Left renal pelvis (tissue), 4 donors: ENCODE measurements around the gene SPACA5. TPM values are rescaled to one million over a fixed set of nuclear protein-coding genes. Genes with fewer than 3 reads are reported as not detected.
A peak's percentile ranks its signal among the peaks of the same experiment; 100 is the strongest.
"Not testable (repeated sequence)": the region's sequence is repeated elsewhere in the genome, so short reads cannot be mapped to it uniquely, and the experiment has no call there.

ENCODE experiments used
- DNase-seq, 4 donors: peaks; one replicate each; pipeline ENCODE4 v3.0.0-alpha.2; 2013; ENCODE audit warnings: low read depth in 4 of 4, low spot score in 3 of 4
- polyA plus RNA-seq, 4 donors: library from polyadenylated mRNA; unstranded; fragments of 120-200 nt; gene quantifications; one replicate each; pipeline ENCODE4 v1.2.1, GENCODE V29; 2013; ENCODE audit not compliant: insufficient read length in 4 of 4

The SPACA5 gene
- under 1 TPM in 1 of 4 donors, not detected in 3; 0.32 TPM for polyA plus RNA-seq

DNA sequence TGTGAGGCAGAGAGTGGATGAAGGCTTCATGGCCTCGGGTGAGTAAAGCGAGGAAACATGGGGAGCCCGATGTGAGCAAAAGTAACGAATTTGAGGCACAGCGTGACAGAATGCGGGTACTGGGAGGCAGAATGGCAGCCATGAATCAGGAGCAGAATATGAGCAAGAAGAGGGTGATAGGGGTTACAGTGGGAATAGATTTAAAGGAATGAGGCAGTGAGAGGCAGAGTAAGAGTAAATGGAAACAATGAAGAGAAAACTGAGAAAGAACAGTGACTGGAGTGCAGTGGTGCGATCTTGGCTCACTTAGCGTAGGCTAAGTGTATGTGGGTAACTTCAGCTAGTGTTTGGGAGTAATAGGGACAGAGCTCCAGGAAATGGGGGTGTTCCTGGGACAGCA is at the start of gene SPACA5:
SPACA5 (plus strand) TSS at position 301 of the 400 bp plus-strand sequence. CDS start 815 bp downstream, outside the sequence.
- not testable (repeated sequence) for DNase-seq

DNA sequence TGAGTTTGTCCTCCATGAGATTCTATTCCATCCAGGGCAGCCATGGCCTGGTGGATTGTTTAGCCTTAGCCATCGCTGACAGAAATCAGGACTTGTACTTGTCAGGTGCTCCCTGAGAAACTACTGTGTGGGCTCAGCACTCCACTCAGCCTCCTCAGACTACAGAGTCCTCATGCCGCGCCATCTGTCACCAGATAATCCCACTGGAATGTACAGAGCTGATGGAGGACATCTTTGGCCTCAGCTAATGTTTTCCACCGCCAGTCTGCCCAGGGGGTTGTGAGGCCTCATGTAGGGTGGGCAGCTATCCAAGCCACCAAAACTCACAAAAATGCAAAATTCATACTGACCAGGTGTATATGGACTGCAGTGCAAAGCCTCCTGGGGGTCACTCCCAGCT is 48.6 kb upstream of the SPACA5 start:
- DNase-seq: not testable (repeated sequence)

DNA sequence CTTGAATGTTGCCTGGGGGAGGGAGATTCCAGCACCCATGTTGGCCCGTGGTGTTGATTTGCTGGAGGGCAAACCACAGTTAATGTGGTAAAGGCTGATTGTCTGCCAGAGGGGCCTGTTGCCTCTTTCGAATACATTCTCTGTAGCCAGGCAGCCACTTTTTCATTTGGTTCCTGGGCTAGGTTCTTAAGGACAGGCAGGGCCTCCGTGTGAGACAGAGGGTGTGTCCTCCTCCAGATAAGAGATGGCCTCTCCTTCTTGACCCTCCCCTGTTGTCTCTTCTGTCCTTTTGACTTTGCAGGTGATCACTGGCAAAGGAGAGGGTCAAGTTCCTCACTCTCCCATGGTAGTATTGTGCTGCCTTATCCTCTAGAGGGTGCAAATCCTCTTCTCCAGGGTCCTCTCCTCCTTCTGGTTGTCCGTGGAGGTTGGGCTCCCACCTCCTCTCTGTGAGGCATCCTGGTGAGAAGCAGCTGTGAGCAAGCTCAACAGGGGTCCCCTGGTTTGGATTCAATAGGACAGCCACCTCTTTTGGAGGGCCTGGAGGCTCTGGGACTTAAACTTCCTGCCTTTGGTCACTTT is 47.9 kb upstream of the SPACA5 start:
- no peak for DNase-seq

DNA sequence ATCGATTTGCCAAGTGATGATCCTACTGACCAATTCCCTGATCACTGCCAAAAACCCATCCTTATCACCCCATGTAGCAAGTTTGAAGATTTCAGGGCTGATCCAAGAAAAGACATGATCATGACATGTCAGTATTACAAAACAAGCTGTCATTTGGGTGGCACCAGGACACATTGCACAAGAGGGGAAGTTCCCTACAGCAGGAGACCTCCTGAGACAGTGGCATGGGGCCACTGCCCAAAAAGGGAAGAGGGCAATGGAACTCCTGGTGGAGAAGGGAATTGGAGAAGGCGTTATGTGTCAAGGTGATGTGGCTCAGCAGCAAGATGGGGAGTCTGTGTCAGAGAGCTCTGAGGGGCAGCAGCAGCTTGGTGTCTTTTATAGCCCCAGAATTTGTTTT is 46.4 kb upstream of the SPACA5 start:
- no peak for DNase-seq

DNA sequence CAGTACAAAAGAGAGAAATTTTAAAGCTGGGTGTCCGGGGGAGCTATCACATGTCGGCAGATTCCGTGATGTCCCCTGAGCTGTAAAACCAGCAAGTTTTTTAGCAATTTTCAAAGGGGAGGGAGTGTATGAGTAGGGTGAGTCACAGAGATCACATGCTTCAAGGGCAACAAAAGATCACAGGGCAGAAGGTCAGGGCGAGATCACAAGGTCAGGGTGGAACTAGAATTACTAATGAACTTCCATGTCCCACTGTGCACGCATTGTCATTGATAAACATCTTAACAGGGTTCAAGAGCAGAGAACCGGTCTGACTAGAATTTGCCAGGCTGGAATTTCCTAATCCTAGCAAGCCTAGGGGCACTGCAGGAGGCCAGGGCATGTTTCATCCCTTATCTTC is 45.0 kb upstream of the SPACA5 start:
- not testable (repeated sequence) for DNase-seq

DNA sequence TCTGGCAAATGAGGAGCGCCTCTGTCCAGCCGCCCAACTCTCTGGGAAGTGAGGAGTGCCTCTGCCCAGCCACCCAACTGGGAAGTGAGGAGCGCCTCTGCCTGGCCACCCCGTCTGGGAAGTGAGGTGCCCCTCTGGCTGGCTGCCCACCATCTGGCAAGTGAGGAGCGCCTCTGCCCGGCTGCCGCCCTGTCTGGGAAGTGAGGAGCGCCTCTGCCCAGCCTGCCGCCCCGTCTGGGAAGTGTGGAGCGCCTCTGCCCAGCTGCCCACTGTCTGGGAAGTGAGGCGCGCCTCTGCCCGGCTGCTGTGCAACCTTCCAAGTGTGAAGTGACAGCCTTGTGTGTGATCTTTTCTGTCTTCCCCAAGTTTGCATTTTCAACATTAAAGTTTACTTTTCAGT is 41.3 kb upstream of the SPACA5 start:
- DNase-seq: not testable (repeated sequence)

DNA sequence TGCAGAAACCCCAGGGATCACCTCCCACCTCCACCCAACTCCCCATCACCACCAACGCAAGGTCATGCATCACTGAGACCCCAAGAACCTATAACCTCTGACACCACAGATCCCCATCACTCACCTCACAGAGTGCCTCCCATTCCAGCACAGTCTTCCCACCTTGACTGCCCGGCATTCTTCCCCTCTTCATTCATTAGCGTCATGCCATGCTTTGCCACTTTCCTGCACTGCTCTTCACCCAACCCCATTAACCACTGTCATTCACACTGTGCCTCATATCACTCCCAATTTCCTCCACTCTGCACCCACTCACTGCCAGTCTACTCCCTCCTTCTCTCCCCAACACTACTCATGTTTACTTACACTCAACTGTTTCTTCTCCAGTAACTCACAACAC is 33.6 kb upstream of the SPACA5 start:
- no peak for DNase-seq

DNA sequence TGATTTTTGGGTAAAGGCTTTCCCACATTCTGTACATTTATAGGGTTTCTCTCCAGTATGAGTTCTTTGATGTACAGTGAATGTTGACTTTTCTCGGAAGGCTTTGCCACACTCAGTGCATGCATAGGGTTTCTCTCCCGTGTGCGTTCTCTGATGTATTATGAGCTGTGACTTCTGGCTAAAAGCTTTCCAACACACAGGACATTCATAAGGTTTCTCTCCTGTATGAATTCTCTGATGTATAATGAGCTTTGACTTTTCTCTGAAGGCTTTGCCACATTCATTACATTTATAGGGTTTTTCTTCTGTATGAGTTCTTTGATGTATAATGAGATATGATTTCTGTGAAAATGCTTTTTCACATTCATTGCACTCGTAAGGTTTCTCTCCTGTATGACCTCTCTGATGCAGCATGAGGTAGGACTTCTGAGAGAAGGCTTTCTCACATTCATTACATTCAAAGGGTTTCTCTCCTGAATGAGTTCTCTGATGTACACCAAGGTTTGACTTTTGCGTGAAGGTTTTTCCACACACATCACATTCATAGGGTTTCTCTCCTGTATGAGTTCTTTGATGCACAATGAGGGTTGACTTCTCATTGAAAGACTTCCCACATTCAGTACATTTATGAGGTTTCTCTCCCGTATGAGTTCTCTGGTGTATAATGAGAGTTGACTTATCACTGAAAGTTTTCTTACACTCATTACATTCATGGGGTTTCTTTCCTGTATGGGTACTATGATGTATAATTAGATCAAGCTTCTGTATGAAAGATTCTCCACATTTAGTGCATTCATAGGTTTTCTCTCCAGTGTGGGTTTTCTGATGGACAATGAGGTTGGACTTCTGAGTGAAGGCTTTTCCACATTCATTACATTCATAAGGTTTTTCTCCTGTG is 30.3 kb upstream of the SPACA5 start:
- DNase-seq: no peak

DNA sequence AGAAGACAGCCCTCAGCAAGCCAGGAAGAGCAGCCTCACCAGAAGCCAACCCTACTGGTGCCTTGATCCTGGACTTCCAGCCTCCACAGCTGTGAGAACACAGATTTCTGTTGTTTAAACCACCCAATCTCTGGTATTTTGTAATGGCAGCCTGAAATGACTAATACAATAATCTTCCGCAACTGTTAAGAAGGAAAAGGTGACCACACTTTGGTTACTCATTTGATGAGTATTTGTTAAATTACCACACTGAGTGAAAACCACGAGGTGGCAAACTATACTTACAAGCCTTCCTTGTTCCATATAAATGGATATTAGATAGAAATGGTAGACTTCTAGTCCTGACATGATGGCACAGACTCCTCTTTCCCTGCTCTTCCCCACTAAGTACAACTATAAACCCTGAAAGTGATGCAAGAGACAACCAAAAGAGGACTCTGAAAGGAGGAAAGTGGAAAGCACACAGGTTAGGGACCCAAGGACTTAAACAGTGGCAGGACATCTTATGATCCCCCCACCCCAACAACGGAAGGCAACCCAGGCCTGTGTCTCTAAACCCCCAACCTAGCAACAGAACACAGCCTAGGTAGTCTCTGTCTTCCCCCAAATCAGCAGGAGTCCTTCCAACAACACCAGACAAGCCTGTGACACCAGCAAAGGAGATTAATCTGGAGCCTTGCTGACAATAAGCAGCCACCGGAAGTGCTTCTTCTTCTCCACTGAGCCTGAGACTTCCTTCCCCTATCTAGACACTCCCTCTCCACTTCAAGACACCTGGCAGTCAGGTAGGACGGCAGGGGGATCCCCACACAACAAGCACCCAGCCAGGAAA is 15.3 kb upstream of the SPACA5 start:
- no peak for DNase-seq

DNA sequence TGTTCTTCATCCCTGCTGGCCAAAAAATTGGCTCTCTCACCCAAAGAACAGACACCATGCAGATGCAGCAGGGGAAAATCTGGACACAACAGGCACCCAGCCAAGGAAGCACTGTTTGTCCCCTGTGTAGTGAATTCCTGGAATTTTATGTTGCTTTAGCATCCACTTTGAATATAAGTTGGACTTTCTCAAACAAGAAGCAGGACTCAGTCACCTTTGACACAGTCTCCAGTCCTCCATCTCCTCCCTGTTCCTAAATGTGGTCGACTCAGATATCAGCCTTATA is 14.8 kb upstream of the SPACA5 start:
- no peak for DNase-seq

DNA sequence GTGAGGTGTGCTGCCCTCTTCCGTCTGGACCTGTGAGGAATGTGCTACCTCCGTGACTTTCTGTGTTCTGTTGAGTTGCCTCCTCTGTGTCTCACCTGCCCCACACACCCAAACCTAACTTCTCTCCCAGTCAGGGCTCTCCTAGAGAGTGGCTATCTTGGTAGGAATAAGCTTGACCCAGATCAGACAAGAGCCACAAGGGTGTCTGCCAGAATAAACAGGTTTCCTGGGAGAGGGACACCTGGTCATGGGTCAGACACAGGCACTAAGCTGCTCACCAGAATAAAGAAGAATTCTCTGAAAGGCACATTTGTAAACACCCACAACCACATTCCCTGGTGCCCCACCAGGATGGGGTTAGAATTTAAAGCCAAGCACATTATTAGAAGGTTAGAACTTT is 14.1 kb upstream of the SPACA5 start:
- no peak for DNase-seq

DNA sequence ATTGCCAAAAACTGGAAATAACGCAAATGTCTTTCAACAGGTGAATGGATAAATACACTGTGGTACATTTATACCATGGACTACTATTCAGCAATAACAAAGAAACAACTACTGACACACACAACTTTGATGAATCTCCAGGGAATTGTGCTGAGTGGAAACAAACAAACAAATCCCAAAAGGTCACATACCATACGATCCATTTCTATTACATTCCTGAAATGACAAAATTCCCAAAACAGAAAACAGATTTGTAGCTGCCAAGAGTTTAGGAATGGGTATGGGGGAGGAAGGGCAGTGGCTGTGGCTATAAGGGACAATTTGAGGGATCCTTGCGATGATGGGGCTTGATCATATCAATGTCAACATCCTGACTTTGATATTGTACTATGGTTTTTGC is 5.5 kb upstream of the SPACA5 start:
- no peak for DNase-seq

DNA sequence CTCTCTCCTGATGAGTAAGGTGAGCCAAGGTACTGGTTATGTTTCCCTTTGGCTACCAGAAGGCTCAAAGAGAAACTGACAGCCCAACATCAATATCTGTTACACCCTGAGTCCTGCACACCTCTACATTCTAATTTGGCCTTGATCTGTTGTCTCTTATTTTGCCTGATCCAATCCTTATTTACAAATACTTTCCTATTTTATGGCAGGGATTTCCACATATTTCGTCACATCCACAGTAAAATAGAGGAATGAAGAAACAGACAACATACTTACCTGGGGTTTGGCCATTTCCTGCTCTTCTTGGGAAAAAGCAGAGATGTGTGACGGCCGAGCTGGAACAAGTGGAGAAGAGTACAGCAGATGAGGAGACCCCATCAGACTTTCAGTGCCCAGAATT is 4.5 kb upstream of the SPACA5 start:
- no peak for DNase-seq

DNA sequence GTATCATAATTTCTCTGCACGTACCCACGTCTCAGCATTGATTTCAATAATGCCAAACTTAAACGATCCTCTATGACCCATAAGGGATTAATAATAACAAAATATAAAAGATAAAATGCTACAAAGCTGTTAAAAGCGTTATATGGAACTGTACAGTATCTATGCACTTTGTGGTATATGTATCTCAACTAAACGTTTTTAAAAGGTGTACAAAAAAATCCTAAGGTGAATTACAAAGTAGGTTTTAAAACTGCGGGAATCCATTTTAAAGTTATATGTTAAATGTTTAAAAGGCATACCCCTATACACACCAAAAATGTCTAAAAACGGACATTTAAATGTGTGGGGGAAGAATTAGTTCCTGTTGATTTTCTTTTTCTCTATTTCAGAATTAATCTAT is 3.9 kb upstream of the SPACA5 start:
- DNase-seq: no peak

DNA sequence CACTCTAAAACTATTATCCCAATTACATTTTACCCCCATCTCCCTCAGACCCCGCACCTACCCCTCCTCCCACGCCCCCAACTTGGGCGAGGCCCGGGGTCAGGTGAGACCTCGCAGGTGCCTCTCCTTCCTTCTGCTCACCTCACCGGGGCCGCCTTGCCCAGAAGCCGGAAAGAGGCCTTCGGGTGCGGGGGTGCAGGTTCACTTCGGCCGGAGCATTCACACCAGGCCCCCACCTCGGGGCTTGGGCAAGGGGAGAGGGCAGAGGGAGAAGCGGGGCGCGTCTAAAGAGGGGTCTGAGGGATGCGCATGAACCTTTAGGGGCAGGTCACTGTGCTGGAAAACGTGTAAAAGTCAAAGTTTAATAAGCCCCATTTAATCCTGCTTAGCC is 3.4 kb upstream of the SPACA5 start:
- no peak for DNase-seq

DNA sequence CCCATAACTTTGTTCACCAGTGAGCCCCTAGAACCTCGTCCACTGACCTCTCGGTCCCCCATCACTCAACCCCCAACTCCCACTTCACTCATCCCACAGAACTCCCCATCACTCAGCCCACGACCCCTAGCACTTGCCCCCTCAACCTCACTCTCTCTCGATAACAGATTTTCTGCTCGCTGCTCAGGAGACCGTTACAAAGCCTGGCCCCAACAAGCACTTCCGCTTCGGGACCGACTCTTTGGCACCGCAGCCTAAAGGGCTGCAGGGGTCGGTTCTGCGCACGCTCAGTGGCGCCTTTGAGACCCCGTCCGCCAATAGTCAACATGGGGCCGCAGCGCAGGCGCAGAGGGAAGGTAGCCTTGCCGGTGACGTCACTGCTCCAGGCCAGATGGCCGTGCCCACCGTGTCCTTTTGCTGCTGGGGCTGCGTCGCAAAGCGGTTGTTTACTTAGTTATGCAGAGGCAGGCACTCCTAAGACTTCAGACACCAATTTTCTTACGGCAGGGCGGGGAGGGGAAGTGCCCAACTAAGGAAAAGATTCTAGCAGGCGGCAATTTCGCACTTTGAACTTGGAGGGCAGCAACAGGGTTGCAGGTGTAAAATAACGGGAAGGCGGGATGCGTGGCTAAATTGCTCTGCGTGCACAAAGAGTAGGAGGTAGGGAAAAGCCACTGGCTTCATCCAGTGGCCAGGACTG is 2.9 kb upstream of the SPACA5 start, which contains the start of gene ZNF182:
ZNF182 (minus strand) TSS at position 232 of the 700 bp plus-strand sequence. CDS start 1,380 bp downstream, outside the sequence.
- peak; percentile 70 to 81 (median 78) for DNase-seq

DNA sequence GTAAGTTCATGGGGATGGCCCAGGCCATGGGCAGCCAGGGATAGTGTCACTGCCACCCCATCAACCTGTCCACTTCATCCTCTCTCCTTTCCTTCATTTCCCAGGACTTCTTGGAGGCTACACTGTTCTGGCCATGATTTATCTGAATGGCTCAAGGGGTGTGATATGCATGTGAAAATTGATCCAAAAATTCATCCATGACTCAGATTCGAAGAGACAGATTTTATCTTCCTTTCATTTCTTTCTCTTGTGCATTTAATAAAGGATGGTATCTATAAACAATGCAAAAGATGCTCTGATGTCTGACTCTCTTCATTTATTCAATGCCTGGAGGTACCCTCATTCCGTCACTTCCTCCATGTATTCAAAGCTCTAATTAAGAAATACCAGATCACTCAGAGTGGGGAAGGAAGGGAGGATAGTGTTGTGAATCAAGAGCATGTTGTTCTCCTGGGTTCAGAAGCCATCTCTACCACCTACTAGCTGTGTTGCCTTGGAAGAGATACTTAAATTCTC is 2.7 kb downstream of the SPACA5 start:
- not testable (repeated sequence) for DNase-seq

DNA sequence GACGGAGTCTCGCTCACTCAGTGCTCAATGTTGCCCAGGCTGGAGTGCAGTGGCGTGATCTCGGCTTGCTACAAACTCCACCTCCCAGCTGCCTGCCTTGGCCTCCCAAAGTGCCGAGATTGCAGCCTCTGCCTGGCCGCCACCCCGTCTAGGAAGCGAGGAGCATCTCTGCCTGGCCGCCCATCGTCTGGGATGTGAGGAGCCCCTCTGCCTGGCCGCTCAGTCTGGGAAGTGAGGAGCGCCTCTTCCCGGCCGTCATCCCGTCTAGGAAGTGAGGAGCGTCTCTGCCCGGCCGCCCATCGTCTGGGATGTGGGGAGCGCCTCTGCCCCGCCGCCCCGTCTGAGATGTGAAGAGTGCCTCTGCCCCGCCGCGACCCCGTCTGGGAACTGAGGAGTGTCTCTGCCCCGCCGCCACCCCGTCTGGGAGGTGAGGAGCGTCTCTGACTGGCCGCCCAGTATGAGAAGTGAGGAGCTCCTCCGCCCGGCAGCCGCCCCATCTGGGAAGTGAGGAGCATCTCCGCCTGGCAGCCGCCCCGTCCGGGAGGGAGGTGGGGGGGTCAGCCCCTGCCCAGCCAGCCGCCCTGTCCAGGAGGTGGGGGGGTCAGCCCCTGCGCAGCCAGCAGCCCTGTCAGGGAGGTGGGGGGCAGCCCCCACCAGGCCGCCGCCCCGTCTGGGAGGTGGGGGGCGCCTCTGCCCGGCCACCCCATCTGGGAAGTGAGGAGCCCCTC is 10.0 kb downstream of the SPACA5 start:
- not testable (repeated sequence) for DNase-seq

DNA sequence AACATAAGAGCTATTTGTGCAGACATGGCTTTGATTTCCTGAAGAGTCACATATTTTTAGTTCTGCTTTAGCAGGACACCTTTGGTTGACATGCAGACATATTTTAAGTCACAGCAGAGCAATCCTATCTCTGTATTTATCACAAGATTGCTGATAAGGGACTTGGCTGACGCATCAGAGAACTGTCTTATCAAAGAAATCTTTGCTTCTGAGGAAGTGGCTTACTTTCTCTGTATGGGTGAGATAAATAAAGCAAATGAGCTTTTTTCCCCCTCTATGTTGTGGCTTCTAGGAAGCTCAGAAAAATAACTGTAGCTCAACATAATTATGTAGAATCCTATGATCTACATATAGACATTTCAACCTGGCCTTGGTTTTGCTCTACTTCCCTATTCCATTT is 13.1 kb downstream of the SPACA5 start:
- not testable (repeated sequence) for DNase-seq

DNA sequence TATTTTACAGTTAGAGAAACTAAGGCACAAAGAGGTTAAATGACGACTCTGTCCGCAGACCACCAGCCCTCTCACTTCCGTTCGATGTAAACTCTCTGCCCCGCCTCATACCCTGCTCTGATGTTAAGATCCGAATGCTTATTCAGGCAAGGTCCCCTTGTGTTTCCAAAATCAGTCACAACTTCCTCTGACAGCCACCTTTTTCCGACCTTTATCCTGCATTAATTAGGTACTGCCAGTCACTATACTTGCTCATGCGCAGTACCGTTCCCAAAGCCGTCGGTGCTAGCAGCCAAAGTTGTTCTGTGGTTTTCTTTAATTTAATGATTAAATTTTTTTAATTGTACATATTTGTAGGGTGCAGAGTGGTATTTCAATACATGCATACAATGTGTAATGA is 13.7 kb downstream of the SPACA5 start:
- not testable (repeated sequence) for DNase-seq
